ENCODE results near the gene SHISA5. TPM values are rescaled to one million over a fixed set of nuclear protein-coding genes. Genes with fewer than 3 reads are reported as not detected.

SHISA5 gene
- total RNA-seq, 1 experiment from 2014 or later, result 137 TPM

DNA sequence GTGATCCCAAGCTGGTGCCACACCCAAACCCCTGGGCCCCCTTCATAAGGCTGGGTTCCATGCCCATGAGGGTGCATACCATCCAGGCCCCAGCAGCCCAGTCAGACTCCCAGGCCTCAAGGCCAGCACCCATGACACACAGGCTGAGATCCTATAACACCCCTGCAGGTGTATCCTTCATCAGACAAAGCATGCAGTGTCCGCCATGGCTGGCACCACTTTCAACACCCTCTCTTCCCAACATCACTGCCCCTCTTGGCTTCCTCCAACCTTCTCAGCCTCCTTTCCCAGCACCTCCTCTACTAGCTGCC, 67.5 kb downstream of the SHISA5 start:
- H3K27me3 Mint-ChIP-seq (ENCODE audit: low read depth), result no peaks in the 10 kb centered on the region
- H3K36me3 Mint-ChIP-seq, result peaks cover 39% of the 10 kb centered on the region
- DNase-seq (ENCODE audit: low spot score) (no peak), ATAC-seq (no peak)
- ChIA-PET CTCF (interaction anchor here (0.6 to 2.8 kb wide), 128 partner anchors 9 to 914 kb away, joined by 3 to 378 read pairs (median 6); partner anchors contain the start of genes ATRIP, CDC25A, CELSR3 and FBXW12), POLR2A (interaction anchor here (0.5 to 1.6 kb wide), 10 partner anchors 10 to 571 kb away, joined by 3 to 10 read pairs (median 4); partner anchors contain the start of genes ATRIP, WDR6 and ZNF589)
- TF ChIP-seq, protein P1, sequence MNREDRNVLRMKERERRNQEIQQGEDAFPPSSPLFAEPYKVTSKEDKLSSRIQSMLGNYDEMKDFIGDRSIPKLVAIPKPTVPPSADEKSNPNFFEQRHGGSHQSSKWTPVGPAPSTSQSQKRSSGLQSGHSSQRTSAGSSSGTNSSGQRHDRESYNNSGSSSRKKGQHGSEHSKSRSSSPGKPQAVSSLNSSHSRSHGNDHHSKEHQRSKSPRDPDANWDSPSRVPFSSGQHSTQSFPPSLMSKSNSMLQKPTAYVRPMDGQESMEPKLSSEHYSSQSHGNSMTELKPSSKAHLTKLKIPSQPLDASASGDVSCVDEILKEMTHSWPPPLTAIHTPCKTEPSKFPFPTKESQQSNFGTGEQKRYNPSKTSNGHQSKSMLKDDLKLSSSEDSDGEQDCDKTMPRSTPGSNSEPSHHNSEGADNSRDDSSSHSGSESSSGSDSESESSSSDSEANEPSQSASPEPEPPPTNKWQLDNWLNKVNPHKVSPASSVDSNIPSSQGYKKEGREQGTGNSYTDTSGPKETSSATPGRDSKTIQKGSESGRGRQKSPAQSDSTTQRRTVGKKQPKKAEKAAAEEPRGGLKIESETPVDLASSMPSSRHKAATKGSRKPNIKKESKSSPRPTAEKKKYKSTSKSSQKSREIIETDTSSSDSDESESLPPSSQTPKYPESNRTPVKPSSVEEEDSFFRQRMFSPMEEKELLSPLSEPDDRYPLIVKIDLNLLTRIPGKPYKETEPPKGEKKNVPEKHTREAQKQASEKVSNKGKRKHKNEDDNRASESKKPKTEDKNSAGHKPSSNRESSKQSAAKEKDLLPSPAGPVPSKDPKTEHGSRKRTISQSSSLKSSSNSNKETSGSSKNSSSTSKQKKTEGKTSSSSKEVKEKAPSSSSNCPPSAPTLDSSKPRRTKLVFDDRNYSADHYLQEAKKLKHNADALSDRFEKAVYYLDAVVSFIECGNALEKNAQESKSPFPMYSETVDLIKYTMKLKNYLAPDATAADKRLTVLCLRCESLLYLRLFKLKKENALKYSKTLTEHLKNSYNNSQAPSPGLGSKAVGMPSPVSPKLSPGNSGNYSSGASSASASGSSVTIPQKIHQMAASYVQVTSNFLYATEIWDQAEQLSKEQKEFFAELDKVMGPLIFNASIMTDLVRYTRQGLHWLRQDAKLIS (CRISPR knock-in tag; IDR thresholded peaks at IDR 0.05; ENCODE audit: borderline replicate concordance), result no peak
- H3K4me1 Mint-ChIP-seq, result peaks cover 30% of the 10 kb centered on the region
- H3K9me3 Mint-ChIP-seq, result no peaks in the 10 kb centered on the region
- no peak overlapping the region for H3K27ac Mint-ChIP-seq
- H3K4me3 Mint-ChIP-seq, result no peak overlapping the region

- DNase-seq (ENCODE audit: low spot score), result peak; percentile 92
- Mint-ChIP-seq H3K27ac (no peak overlapping the region), H3K4me1 (peaks cover 34% of the 10 kb centered on the region)
Observed at GRCh38 chr3:48435774-48436476, 68.0 kb downstream of the SHISA5 start.

More at GRCh38 chr3:48435774-48436476, 68.0 kb downstream of the SHISA5 start:
- ChIA-PET CTCF (interaction anchor here (0.6 to 2.8 kb wide), 129 partner anchors 10 to 914 kb away, joined by 3 to 378 read pairs (median 6); partner anchors contain the start of genes ATRIP, CDC25A, CELSR3 and FBXW12), POLR2A (interaction anchor here (0.5 to 1.6 kb wide), 11 partner anchors 9 to 571 kb away, joined by 3 to 10 read pairs (median 3); partner anchors contain the start of genes ATRIP, WDR6 and ZNF589)
- Mint-ChIP-seq H3K36me3 (peaks cover 37% of the 10 kb centered on the region), H3K9me3 (no peaks in the 10 kb centered on the region), H3K27me3 (ENCODE audit: low read depth) (no peaks in the 10 kb centered on the region), H3K4me3 (no peak overlapping the region)
- no peak for TF ChIP-seq ZNF317 (CRISPR knock-in tag; IDR thresholded peaks at IDR 0.05; ENCODE audit: borderline replicate concordance, low read depth)
- 0 out of 2 replicates have a peak, but pooled peaks have one; percentile 26 for TF ChIP-seq MYBL2 (CRISPR knock-in tag; IDR thresholded peaks at IDR 0.05)
- 0 out of 2 replicates have a peak, but pooled peaks have one; percentile 53 for TF ChIP-seq ERG (CRISPR knock-in tag; IDR thresholded peaks at IDR 0.05)
- TF ChIP-seq, protein P2, sequence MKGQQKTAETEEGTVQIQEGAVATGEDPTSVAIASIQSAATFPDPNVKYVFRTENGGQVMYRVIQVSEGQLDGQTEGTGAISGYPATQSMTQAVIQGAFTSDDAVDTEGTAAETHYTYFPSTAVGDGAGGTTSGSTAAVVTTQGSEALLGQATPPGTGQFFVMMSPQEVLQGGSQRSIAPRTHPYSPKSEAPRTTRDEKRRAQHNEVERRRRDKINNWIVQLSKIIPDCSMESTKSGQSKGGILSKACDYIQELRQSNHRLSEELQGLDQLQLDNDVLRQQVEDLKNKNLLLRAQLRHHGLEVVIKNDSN (CRISPR knock-in tag; IDR thresholded peaks at IDR 0.05), result peak; percentile 47; the same call in 1 of the 2 replicates
- TF ChIP-seq ZNF423 (CRISPR knock-in tag; IDR thresholded peaks at IDR 0.05), result 0 out of 2 replicates have a peak, but pooled peaks have one; percentile 28
- TF ChIP-seq NR3C1 (CRISPR knock-in tag; conservative IDR thresholded peaks at IDR 0.05; ENCODE audit: low read depth), result no peak
- no peak for TF ChIP-seq CREB1 (CRISPR knock-in tag; IDR thresholded peaks at IDR 0.05)
- TF ChIP-seq, protein P3, sequence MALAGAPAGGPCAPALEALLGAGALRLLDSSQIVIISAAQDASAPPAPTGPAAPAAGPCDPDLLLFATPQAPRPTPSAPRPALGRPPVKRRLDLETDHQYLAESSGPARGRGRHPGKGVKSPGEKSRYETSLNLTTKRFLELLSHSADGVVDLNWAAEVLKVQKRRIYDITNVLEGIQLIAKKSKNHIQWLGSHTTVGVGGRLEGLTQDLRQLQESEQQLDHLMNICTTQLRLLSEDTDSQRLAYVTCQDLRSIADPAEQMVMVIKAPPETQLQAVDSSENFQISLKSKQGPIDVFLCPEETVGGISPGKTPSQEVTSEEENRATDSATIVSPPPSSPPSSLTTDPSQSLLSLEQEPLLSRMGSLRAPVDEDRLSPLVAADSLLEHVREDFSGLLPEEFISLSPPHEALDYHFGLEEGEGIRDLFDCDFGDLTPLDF (CRISPR knock-in tag; IDR thresholded peaks at IDR 0.05), result no peak
- TF ChIP-seq, protein P4, sequence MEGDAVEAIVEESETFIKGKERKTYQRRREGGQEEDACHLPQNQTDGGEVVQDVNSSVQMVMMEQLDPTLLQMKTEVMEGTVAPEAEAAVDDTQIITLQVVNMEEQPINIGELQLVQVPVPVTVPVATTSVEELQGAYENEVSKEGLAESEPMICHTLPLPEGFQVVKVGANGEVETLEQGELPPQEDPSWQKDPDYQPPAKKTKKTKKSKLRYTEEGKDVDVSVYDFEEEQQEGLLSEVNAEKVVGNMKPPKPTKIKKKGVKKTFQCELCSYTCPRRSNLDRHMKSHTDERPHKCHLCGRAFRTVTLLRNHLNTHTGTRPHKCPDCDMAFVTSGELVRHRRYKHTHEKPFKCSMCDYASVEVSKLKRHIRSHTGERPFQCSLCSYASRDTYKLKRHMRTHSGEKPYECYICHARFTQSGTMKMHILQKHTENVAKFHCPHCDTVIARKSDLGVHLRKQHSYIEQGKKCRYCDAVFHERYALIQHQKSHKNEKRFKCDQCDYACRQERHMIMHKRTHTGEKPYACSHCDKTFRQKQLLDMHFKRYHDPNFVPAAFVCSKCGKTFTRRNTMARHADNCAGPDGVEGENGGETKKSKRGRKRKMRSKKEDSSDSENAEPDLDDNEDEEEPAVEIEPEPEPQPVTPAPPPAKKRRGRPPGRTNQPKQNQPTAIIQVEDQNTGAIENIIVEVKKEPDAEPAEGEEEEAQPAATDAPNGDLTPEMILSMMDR (IDR thresholded peaks at IDR 0.05), result peak; percentile 93
- TF ChIP-seq GTF2I (CRISPR knock-in tag; conservative IDR thresholded peaks at IDR 0.05), result no peak
- 0 out of 2 replicates have a peak, but pooled peaks have one; percentile 30 for TF ChIP-seq PRRX2 (CRISPR knock-in tag; IDR thresholded peaks at IDR 0.05)
- TF ChIP-seq, protein P5, sequence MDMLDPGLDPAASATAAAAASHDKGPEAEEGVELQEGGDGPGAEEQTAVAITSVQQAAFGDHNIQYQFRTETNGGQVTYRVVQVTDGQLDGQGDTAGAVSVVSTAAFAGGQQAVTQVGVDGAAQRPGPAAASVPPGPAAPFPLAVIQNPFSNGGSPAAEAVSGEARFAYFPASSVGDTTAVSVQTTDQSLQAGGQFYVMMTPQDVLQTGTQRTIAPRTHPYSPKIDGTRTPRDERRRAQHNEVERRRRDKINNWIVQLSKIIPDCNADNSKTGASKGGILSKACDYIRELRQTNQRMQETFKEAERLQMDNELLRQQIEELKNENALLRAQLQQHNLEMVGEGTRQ (CRISPR knock-in tag; IDR thresholded peaks at IDR 0.05), result peak; percentile 65
- TF ChIP-seq ZBTB21 (CRISPR knock-in tag; IDR thresholded peaks at IDR 0.05; ENCODE audit: borderline replicate concordance), result 0 out of 2 replicates have a peak, but pooled peaks have one; percentile 19
- TF ChIP-seq ZNF416 (CRISPR knock-in tag; IDR thresholded peaks at IDR 0.05), result no peak
- TF ChIP-seq PRDM15 (CRISPR knock-in tag; IDR thresholded peaks at IDR 0.05), result peak; percentile 57
- ATAC-seq, result peak; percentile 35
